K562 (cell line): Measurements from ENCODE around the gene WFDC9. TPM values are rescaled to one million over a fixed set of nuclear protein-coding genes. Genes with fewer than 3 reads are reported as not detected.

Source experiments
- polyA plus RNA-seq, 8 experiments: library from polyadenylated mRNA; depleted of rRNA in 4 of 8; stranded (reverse) in 5 of 8; unstranded in 3 of 8; fragments of >200 nt; fragmentation: Nextera tagmentation in 2 of 8; fragmentation: Illumina TruSeq in 1 of 8; extraction: Ambion mirVana in 2 of 8; extraction: Trizol in 1 of 8; gene quantifications; 2 replicates each; pipeline versions ENCODE4 v1.2.1 to v1.2.3, GENCODE V29; 2011 to 2014; ENCODE audit warnings: inconsistent platforms in 1 of 8, missing spikeins in 1 of 8
- small RNA-seq: library from RNA; depleted of rRNA; stranded (forward); fragments of <200 nt; gene quantifications from one replicate; pipeline ENCODE3, GENCODE V24; 2014
- total RNA-seq, 7 experiments: library from RNA; depleted of rRNA in 6 of 7; stranded (reverse); fragments of >200 nt in 6 of 7; fragmentation: Illumina TruSeq in 2 of 7; extraction: Trizol in 2 of 7; gene quantifications; 2 replicates each; pipeline versions ENCODE4 v1.2.1 to v1.2.3, GENCODE V29; 2011 to 2021; ENCODE audit warnings: low replicate concordance in 1 of 7

Gene WFDC9
- total and polyA plus RNA-seq, 9 of the 15 experiments (the other 6 are each of a cell fraction or from before 2014, with no cell fraction given): not detected

Small RNA genes lying within 50 kb of the gene (small RNA-seq; reads per million reads assigned to genes)
- 0.11 reads per million for gene RNA5SP485

Other genes with a start within 250 kb of the WFDC9 start
Only the 7 nearest of the 20 such genes appear.
- not detected in 2 replicates for gene EPPIN, start 83.9 kb downstream of the WFDC9 start, total RNA-seq (2014; rRNA removed)
- gene EPPIN, start 83.9 kb downstream of the WFDC9 start, total RNA-seq (2014; rRNA removed; fragmentation: Illumina TruSeq; extraction: Trizol): not detected in 2 replicates
- gene EPPIN, start 83.9 kb downstream of the WFDC9 start, total RNA-seq (2015; rRNA removed; fragmentation: Illumina TruSeq; extraction: Trizol): not detected in 2 replicates
- not detected in 2 replicates for gene EPPIN, start 83.9 kb downstream of the WFDC9 start, total RNA-seq (2021)
- gene EPPIN, start 83.9 kb downstream of the WFDC9 start, polyA plus RNA-seq (2011; rRNA removed): not detected in 2 replicates
- gene EPPIN, start 83.9 kb downstream of the WFDC9 start, polyA plus RNA-seq (2014; fragmentation: Illumina TruSeq; extraction: Trizol): not detected in 2 replicates
- gene EPPIN, start 83.9 kb downstream of the WFDC9 start, polyA plus RNA-seq (2014; fragmentation: Nextera tagmentation; extraction: Ambion mirVana): not detected
- gene EPPIN, start 83.9 kb downstream of the WFDC9 start, polyA plus RNA-seq (2014; rRNA removed): not detected in 2 replicates
- gene WFDC8, start 52.0 kb downstream of the WFDC9 start, total RNA-seq (2014; rRNA removed): not detected in 2 replicates
- gene WFDC8, start 52.0 kb downstream of the WFDC9 start, total RNA-seq (2014; rRNA removed; fragmentation: Illumina TruSeq; extraction: Trizol): not detected in 2 replicates
- not detected in 2 replicates for gene WFDC8, start 52.0 kb downstream of the WFDC9 start, total RNA-seq (2015; rRNA removed; fragmentation: Illumina TruSeq; extraction: Trizol)
- not detected in 2 replicates for gene WFDC8, start 52.0 kb downstream of the WFDC9 start, total RNA-seq (2021)
- not detected in 2 replicates for gene WFDC8, start 52.0 kb downstream of the WFDC9 start, polyA plus RNA-seq (2011; rRNA removed)
- gene WFDC8, start 52.0 kb downstream of the WFDC9 start, polyA plus RNA-seq (2014; fragmentation: Illumina TruSeq; extraction: Trizol): not detected in 2 replicates
- not detected for gene WFDC8, start 52.0 kb downstream of the WFDC9 start, polyA plus RNA-seq (2014; fragmentation: Nextera tagmentation; extraction: Ambion mirVana)
- gene WFDC8, start 52.0 kb downstream of the WFDC9 start, polyA plus RNA-seq (2014; rRNA removed): not detected in 2 replicates
- gene WFDC10A, start 1.5 kb downstream of the WFDC9 start, total RNA-seq (2014; rRNA removed): not detected in 2 replicates
- gene WFDC10A, start 1.5 kb downstream of the WFDC9 start, total RNA-seq (2014; rRNA removed; fragmentation: Illumina TruSeq; extraction: Trizol): not detected in 2 replicates
- gene WFDC10A, start 1.5 kb downstream of the WFDC9 start, total RNA-seq (2015; rRNA removed; fragmentation: Illumina TruSeq; extraction: Trizol): not detected in 2 replicates
- gene WFDC10A, start 1.5 kb downstream of the WFDC9 start, total RNA-seq (2021): not detected in 2 replicates
- gene WFDC10A, start 1.5 kb downstream of the WFDC9 start, polyA plus RNA-seq (2011; rRNA removed): not detected in 2 replicates
- gene WFDC10A, start 1.5 kb downstream of the WFDC9 start, polyA plus RNA-seq (2014; fragmentation: Illumina TruSeq; extraction: Trizol): not detected in 2 replicates
- gene WFDC10A, start 1.5 kb downstream of the WFDC9 start, polyA plus RNA-seq (2014; fragmentation: Nextera tagmentation; extraction: Ambion mirVana): not detected
- gene WFDC10A, start 1.5 kb downstream of the WFDC9 start, polyA plus RNA-seq (2014; rRNA removed): not detected in 2 replicates
- gene WFDC11, start 39.0 kb upstream of the WFDC9 start, total RNA-seq (2014; rRNA removed): not detected in 2 replicates
- not detected in 2 replicates for gene WFDC11, start 39.0 kb upstream of the WFDC9 start, total RNA-seq (2014; rRNA removed; fragmentation: Illumina TruSeq; extraction: Trizol)
- not detected in 2 replicates for gene WFDC11, start 39.0 kb upstream of the WFDC9 start, total RNA-seq (2015; rRNA removed; fragmentation: Illumina TruSeq; extraction: Trizol)
- gene WFDC11, start 39.0 kb upstream of the WFDC9 start, total RNA-seq (2021): not detected in 2 replicates
- not detected in 2 replicates for gene WFDC11, start 39.0 kb upstream of the WFDC9 start, polyA plus RNA-seq (2011; rRNA removed)
- gene WFDC11, start 39.0 kb upstream of the WFDC9 start, polyA plus RNA-seq (2014; fragmentation: Illumina TruSeq; extraction: Trizol): not detected in 2 replicates
- not detected for gene WFDC11, start 39.0 kb upstream of the WFDC9 start, polyA plus RNA-seq (2014; fragmentation: Nextera tagmentation; extraction: Ambion mirVana)
- gene WFDC11, start 39.0 kb upstream of the WFDC9 start, polyA plus RNA-seq (2014; rRNA removed): not detected in 2 replicates
- not detected in 2 replicates for gene WFDC13, start 70.8 kb upstream of the WFDC9 start, total RNA-seq (2014; rRNA removed)
- not detected in 2 replicates for gene WFDC13, start 70.8 kb upstream of the WFDC9 start, total RNA-seq (2014; rRNA removed; fragmentation: Illumina TruSeq; extraction: Trizol)
- not detected in 2 replicates for gene WFDC13, start 70.8 kb upstream of the WFDC9 start, total RNA-seq (2015; rRNA removed; fragmentation: Illumina TruSeq; extraction: Trizol)
- gene WFDC13, start 70.8 kb upstream of the WFDC9 start, total RNA-seq (2021): not detected in 2 replicates
- not detected in 2 replicates for gene WFDC13, start 70.8 kb upstream of the WFDC9 start, polyA plus RNA-seq (2011; rRNA removed)
- not detected in 2 replicates for gene WFDC13, start 70.8 kb upstream of the WFDC9 start, polyA plus RNA-seq (2014; fragmentation: Illumina TruSeq; extraction: Trizol)
- gene WFDC13, start 70.8 kb upstream of the WFDC9 start, polyA plus RNA-seq (2014; fragmentation: Nextera tagmentation; extraction: Ambion mirVana): not detected
- not detected in 2 replicates for gene WFDC13, start 70.8 kb upstream of the WFDC9 start, polyA plus RNA-seq (2014; rRNA removed)
- not detected in 2 replicates for gene WFDC10B, start 73.7 kb upstream of the WFDC9 start, total RNA-seq (2014; rRNA removed)
- not detected in 2 replicates for gene WFDC10B, start 73.7 kb upstream of the WFDC9 start, total RNA-seq (2014; rRNA removed; fragmentation: Illumina TruSeq; extraction: Trizol)
- not detected in 2 replicates for gene WFDC10B, start 73.7 kb upstream of the WFDC9 start, total RNA-seq (2015; rRNA removed; fragmentation: Illumina TruSeq; extraction: Trizol)
- gene WFDC10B, start 73.7 kb upstream of the WFDC9 start, total RNA-seq (2021): not detected in 2 replicates
- gene WFDC10B, start 73.7 kb upstream of the WFDC9 start, polyA plus RNA-seq (2011; rRNA removed): not detected in 2 replicates
- gene WFDC10B, start 73.7 kb upstream of the WFDC9 start, polyA plus RNA-seq (2014; fragmentation: Illumina TruSeq; extraction: Trizol): not detected in 2 replicates
- not detected for gene WFDC10B, start 73.7 kb upstream of the WFDC9 start, polyA plus RNA-seq (2014; fragmentation: Nextera tagmentation; extraction: Ambion mirVana)
- gene WFDC10B, start 73.7 kb upstream of the WFDC9 start, polyA plus RNA-seq (2014; rRNA removed): not detected in 2 replicates
- not detected in 2 replicates for gene SPINT4, start 91.1 kb upstream of the WFDC9 start, total RNA-seq (2014; rRNA removed)
- gene SPINT4, start 91.1 kb upstream of the WFDC9 start, total RNA-seq (2014; rRNA removed; fragmentation: Illumina TruSeq; extraction: Trizol): not detected in 2 replicates
- not detected in 2 replicates for gene SPINT4, start 91.1 kb upstream of the WFDC9 start, total RNA-seq (2015; rRNA removed; fragmentation: Illumina TruSeq; extraction: Trizol)
- gene SPINT4, start 91.1 kb upstream of the WFDC9 start, total RNA-seq (2021): not detected in 2 replicates
- not detected in 2 replicates for gene SPINT4, start 91.1 kb upstream of the WFDC9 start, polyA plus RNA-seq (2011; rRNA removed)
- gene SPINT4, start 91.1 kb upstream of the WFDC9 start, polyA plus RNA-seq (2014; fragmentation: Illumina TruSeq; extraction: Trizol): not detected in 2 replicates
- not detected for gene SPINT4, start 91.1 kb upstream of the WFDC9 start, polyA plus RNA-seq (2014; fragmentation: Nextera tagmentation; extraction: Ambion mirVana)
- gene SPINT4, start 91.1 kb upstream of the WFDC9 start, polyA plus RNA-seq (2014; rRNA removed): not detected in 2 replicates